ENCODE data around the gene ATG7.
"Not testable (repeated sequence)": the region's sequence is repeated elsewhere in the genome, so short reads cannot be mapped to it uniquely, and the experiment has no call there.

ATG7 gene

GRCh38 chr3:11576453-11576852, 304.3 kb downstream of the ATG7 start:
- DNase-seq = no peak

DNA sequence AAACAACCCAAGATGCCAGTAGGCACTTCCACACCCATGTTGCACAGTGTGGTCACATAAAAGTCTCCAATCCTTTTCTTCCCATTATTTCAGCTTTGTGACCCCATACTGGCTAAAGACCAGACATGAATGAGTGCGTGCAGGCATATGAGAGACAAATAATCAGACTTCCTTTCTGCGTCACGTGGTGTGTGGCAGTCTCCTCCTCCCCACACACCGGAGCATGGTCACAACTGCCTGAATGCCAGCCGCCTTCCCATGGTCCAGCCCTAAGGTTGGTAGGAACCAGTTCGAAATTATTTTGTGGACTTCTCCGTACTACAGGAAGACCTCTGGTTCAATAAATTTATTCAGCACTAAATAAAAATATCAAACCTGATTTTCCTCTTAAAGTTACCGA, 306.0 kb downstream of the ATG7 start:
- no peak for DNase-seq

GRCh38 chr3:11580645-11581044, 308.4 kb downstream of the ATG7 start:
- no peak for DNase-seq

DNA sequence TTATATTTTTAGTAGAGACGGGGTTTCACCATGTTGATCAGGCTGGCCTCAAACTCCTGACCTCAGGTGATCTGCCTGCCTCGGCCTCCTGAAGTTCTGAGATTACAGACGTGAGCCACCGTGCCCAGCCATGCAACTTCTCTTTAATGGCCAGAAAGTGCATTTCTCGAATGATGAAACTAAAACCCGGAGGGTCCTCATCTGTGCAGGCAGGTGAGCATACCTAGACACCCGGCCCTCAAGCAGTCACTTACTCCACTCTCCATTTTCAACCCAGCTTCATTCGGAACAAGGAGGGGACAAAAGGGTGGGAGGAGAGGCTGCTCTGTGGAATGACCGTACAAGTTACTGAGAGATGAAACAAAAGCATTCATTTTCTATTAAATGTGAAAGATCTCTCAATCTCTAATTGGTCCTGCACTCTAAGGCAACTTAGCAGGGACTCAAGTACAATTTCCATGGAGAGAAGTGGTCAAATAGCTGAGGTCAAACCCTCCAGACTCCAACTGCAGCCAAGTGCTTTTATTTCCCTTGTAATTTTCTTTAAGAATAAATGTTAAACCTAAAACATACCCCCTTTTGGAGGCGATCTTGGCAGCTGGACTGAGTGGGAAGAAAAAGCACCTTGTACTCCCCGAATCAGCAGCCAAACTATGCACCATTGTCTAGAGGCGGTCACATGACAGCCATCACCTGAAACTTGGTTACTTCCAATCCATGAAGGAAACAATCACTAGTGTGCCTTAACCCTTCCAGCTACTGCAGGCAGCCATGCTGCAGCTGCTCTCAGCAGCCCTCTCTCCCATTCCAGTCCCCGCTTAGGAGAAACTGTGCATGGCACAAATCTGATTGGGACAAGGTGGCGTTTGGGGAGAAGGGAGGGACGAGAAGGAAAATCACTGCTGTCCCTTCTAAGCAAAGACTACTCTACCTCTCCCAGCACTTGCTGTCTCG, 309.3 kb downstream of the ATG7 start:
- DNase-seq = no peak

- DNase-seq = no peak
These were observed 310.2 kb downstream of the ATG7 start for GRCh38 chr3:11582191-11582968.

DNA sequence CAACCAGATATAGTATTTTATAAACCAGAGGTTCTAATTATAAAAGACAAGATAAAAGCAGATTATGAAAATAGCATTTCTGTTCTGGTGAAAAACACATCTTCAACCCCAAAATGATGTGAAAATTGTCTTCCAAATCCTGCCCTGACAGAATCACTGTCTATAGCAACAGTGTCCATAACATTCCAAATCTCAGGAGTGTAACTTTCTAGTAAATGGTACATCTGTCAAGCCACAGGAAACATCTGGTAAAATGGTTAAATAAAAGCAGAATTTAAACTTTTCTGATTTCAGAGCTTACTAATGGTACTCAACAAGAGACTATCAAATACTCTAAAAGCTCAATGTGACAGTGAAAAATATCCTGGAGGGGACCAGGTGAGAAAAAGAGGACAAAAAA, 311.0 kb downstream of the ATG7 start:
- DNase-seq = no peak

DNA sequence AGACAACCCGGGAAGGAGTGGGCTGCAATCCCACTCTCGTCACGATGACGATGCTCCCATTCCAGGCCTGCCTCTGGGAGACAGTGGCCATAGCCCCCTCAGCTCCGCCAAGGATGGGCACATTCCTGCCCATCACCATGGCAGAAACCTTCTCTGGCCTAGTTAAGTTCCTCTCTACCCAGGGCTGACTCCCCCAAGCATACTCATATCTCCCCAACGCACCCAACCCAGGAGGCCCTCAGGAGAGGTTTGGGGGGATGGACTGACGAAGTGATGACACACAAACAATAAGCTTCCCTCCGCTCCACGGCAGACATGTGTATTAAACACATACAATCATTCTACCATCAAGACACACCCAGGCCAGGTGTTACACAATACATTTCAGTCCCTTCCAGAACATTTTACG, 311.4 kb downstream of the ATG7 start:
- DNase-seq = no peak

GRCh38 chr3:11584570-11584969, 312.4 kb downstream of the ATG7 start:
- no peak for DNase-seq

- DNase-seq = no peak
These were observed 315.6 kb downstream of the ATG7 start for GRCh38 chr3:11587766-11588165.

DNA sequence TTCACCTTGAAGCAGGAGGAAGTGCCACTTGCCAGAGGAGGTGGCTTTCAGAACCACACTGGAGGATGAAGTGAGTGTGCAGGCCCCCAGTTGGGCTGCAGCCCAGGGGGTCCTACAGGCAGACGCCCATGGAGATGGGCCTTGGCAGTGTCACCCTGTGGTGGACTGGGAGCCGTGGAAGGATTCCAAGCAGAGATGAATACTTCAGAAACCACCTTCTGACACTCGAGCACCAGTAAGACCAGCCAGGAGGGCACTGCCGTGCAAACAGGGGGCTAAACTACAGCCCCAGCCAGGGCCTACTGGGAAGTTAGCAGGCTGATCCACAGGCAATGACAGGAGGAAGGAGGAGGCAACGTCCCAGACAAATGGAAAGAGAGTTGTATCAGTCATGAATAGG, 316.1 kb downstream of the ATG7 start:
- no peak for DNase-seq

GRCh38 chr3:11588755-11589154, 316.6 kb downstream of the ATG7 start:
- DNase-seq = no peak

DNA sequence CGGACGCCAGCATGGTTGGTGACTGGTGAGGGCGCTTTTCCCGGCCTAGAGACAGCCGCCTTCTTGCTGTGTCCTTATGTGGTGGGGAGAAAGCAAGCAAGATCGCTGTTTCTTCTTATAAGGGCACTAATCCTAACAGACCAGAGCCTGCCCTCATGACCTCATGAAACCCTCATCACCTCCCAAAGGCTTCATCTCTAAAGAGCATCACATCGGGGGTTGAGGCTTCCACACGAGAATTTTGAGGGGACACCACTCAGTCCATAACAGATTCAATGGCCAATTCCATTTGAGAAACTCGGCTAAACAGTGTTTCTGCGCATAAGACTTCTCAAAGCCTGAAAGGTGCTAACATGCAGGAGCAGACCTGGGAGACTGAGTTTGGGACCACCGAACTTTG, 317.5 kb downstream of the ATG7 start:
- DNase-seq = no peak

DNA sequence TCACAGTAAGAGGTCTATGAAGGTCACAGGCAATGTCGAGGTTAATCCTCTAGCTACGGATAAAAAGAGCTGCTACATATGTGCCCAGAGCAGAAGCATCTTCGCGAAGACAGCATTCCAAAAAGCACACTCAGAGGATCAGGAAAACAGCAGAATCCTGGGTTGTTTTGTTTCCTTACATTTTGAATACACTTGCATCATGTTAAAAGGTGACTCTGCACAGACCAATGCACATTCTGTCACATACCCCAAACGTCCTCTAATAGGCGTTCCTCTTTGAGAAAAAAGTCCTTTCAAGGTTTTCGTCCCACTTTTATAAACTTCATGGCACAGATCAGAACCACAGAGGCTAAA, 318.8 kb downstream of the ATG7 start:
- no peak for DNase-seq

DNA sequence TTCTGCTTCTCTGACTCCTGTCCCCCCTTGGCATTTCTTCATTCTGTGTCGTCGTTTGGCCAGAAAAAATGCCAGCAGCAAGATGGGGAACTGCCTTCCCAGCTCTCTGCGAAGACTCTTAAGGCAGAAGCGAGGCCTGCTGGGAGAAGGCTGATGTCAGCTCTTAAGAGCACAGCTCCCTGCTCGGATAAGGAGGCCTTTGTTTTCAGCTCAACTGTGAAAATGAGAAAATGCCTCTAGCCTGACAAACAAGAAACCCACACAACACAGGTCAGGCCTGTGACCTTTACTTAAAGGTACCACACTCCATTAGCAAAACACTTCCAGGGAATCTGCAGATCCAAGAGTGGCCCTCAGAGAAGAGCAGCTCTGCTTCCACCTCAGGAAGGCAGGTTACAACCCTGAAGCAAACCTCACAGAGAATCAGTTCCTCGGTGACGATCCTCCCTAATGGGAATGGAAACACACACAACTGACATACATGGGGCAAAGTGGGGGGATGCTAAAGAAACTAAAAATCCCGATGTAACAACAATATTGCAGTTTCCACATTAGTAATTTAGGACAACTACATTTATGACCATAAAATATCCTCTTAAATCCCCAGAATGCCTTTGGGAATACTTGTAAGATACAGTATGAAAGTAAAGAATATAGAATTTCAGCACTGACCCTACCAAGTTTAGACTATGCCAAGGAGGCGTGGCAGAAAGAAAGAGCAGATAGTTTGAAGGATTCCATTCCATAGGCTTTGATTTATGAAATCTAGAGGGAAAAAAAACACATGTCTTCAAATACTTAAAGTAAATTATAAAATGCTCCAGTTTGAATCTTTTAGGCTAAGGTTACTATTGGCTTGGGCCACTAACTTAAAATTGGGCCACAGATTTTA, 319.4 kb downstream of the ATG7 start:
- DNase-seq = no peak

DNA sequence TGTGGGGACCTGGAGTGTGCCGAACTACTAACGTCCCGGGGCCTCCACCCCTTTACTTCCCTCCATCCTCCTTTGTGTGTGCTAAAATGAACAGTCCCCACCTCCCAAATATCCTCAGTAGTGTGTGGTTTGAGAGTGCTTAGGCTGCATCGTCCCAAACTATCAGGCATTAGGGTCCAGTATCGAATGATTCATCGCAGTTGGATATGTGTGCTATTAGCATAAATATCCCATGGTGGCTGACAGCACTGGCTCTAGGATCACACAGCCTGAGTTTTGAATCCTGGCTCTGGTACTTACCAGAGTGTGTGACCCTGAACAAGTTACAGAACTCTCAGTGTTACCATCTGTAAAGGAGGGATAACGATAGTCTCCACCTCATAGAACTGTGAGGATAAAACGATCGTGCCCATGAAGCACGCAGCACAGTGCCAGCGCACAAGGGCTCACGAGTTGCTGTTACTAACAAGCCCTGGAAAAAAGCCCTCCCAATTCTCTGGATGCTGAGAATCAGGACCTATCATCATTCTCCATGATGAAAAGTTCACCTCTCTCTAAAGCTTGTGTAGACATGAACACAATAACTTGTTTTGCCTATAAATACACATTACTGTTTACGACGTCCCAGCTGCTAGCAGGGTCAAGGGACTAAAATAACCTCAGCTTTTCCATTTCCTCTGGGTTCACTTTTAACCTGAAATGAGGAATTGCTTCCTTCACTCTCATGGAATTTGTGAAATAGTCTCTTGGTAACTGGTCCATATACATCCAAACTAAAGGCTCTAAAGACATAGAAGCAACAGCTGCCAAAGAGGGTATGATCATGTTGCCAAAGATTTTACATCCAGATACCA, 320.5 kb downstream of the ATG7 start:
- no peak for DNase-seq

DNA sequence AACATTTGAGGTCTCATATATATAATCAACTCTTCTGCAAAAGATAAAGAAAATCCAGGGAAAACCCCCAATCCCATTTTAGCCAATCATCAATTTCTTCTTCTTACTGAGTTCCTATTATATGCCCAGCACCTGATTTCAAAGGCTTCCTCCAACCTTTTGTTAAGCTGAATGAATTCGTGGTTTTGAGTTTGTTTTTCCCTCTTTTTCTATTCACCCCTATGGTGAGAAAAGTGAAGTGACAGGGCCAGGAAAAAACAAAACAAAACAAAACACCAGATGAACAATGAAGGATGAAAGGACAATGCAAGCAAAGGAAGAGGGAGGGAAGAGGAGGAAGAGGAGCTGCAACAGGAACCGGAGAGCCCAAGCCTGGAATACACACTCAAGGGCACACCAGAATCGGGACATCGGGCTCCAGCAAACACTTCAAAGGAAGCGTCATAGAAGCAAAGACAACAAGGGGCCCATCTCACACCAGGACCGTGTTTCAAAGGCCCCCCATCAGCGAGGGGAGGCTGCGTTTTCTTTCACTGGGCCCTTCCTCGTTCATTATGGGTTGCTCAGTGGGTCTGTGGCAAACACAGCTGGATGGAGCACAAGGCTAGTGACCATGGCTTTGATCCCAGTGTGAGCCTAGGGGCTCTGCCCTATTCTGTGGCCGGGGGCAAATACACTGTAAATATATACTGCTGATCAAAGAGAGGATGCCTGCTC, 321.3 kb downstream of the ATG7 start:
- DNase-seq = no peak

DNA sequence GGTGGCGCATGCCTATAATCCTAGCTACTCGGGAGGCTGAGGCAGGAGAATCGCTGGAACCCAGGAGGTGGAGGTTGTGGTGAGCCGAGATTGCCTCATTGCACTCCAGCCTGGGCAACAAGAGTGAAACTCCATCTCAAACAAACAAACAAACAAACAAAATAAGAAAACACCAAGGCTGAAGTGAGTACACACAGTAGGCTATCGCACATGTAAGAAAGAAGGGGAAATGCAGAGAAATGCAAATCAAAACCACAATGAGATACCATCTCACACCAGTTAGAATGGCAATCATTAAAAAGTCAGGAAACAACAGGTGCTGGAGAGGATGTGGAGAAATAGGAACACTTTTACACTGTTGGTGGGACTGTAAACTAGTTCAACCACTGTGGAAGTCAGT, 322.8 kb downstream of the ATG7 start:
- not testable (repeated sequence) for DNase-seq

GRCh38 chr3:11596387-11596786, 324.2 kb downstream of the ATG7 start:
- DNase-seq = no peak

DNA sequence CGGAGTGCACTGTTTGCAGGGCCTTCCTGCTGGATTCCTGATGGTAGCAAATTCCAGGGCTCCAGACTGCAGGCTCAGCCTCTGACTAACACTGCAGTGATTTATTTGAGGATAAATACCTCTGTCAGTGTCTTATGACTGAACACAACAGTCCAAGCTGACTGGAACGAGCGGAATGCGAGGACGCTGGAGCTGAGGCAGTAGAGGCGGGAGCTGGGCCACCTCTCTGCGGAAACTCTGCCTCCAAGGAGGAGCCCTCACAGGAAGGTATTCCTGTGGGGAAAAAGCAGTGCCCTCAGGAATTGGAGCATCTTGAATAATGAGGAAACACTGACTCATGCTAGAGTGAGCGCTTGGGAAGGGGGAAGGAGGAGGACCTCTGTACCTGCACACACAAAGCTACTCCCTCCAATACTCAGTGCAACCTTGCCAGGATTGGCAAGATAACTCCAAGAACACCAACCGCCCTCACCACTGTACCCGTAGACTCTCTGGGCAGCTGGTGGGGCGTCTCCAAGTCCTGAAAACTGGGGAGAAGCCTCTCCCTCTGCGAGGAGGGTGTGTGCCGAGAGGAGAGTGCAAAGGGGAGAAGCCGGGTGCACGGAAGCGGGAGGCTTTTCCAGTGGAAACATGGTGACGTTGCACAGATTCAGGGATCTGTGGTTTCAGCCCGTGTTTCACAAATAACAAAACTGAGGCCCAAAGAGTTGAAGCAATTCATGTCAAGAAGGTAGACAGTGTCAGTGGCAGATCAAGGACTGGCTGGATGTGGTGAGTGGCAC, 328.5 kb downstream of the ATG7 start:
- DNase-seq = no peak

DNA sequence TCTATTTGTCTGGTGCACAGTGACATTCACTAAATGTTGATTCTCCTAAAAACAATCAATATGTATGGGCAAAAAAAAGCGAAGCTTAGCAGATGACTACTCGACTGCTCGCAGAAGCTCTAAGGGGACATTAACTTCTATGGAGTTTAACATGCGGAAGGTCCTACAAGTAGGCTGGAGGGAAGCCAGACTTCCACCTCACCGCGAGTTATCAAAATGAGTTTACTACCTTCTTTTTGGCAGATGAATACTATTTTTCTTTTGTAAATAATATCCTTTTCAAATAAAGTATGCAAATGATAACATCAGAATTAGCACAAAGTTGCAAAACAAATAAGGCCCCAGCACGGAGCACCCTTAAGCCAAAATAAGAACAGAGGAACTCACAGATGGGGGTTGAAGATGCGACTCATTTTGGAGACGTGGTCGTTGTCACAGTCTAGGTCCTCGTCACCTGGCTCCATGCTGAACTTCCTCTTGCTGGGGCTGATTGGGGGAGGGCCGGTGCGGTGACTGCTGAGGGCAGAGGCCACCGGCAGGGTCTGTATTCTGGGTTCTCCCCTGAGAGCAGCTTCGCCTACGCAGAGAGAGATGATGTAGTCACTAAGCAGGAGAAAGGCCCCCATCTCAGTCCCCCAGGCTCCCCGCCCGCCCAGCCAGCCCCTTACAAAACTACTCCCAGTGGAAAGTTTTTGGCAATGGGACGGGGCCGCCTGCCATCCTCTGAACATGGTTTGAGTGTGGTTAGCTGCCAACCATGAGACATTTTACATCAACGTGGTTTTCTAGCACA, 329.4 kb downstream of the ATG7 start:
- DNase-seq = no peak

Data from NCI-H1930 (cell line).